ENCODE measurements around the gene CEMIP. TPM values are rescaled to one million over a fixed set of nuclear protein-coding genes. Genes with fewer than 3 reads are reported as not detected.

The CEMIP gene
- polyA plus RNA-seq, 3 donors = not detected

GRCh38 chr15:80835336-80835735, 56.2 kb downstream of the CEMIP start:
- no peaks in the 10 kb centered on the region for H3K9me3 Mint-ChIP-seq
- intact Hi-C loops (cut with micrococcal nuclease) = no loop called here

GRCh38 chr15:80836223-80836622, 57.1 kb downstream of the CEMIP start:
- Histone ChIP-seq H2AFZ (ENCODE audit: insufficient read depth, low read depth, low read length, poor library complexity, severe bottlenecking) (no peak overlapping the region), H3K79me2 (ENCODE audit: insufficient read depth, low read length) (no peaks in the 10 kb centered on the region), H3K4me2 (replicated peaks; ENCODE audit: extremely low read depth, low read length, poor library complexity, severe bottlenecking) (no peak overlapping the region), H3K36me3 (replicated peaks in 1 of 2; ENCODE audit: control insufficient read depth in 1 of 2, insufficient read depth in 2 of 2, low read length in 2 of 2) (no peaks in the 10 kb centered on the region), H3K9me3 (replicated peaks in 1 of 2; ENCODE audit: control insufficient read depth in 1 of 2, insufficient read depth in 1 of 2, low read length in 2 of 2) (no peaks in the 10 kb centered on the region), H3K27me3 (ENCODE audit: control insufficient read depth in 2 of 2, insufficient read depth in 2 of 2, low read length in 2 of 2) (no peaks in the 10 kb centered on the region), H3K4me3 (replicated peaks in 1 of 3; ENCODE audit: low read depth in 2 of 3, low read length in 3 of 3) (no peak overlapping the region), H3K4me1 (ENCODE audit: control insufficient read depth in 1 of 2, insufficient read depth in 2 of 2, low read length in 2 of 2) (no peaks in the 10 kb centered on the region), H4K20me1 (ENCODE audit: insufficient read depth, low read length) (no peaks in the 10 kb centered on the region), H3K9ac (ENCODE audit: insufficient read depth, low read length, poor library complexity, severe bottlenecking) (no peak overlapping the region), H3K27ac (ENCODE audit: low read depth in 1 of 2, low read length in 2 of 2) (no peak overlapping the region)
- no peak overlapping the region for H3K27ac Mint-ChIP-seq
- no peaks in the 10 kb centered on the region for H3K4me1 Mint-ChIP-seq
- intact Hi-C loops (cut with micrococcal nuclease) = no loop called here
- no peaks in the 10 kb centered on the region for H3K36me3 Mint-ChIP-seq
- no peaks in the 10 kb centered on the region for H3K9me3 Mint-ChIP-seq
- DNase-seq = no peak
- TF ChIP-seq, protein P1, sequence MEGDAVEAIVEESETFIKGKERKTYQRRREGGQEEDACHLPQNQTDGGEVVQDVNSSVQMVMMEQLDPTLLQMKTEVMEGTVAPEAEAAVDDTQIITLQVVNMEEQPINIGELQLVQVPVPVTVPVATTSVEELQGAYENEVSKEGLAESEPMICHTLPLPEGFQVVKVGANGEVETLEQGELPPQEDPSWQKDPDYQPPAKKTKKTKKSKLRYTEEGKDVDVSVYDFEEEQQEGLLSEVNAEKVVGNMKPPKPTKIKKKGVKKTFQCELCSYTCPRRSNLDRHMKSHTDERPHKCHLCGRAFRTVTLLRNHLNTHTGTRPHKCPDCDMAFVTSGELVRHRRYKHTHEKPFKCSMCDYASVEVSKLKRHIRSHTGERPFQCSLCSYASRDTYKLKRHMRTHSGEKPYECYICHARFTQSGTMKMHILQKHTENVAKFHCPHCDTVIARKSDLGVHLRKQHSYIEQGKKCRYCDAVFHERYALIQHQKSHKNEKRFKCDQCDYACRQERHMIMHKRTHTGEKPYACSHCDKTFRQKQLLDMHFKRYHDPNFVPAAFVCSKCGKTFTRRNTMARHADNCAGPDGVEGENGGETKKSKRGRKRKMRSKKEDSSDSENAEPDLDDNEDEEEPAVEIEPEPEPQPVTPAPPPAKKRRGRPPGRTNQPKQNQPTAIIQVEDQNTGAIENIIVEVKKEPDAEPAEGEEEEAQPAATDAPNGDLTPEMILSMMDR (IDR thresholded peaks at IDR 0.05) = no peak
- no peak overlapping the region for H3K4me3 Mint-ChIP-seq
- 90% methylated on average over 9 of the region's 9 CpGs for WGBS (ENCODE audit: insufficient coverage)
- H3K27me3 Mint-ChIP-seq (ENCODE audit: low read depth in 3 of 3) = peaks cover 0 to 12% (median 5%) of the 10 kb centered on the region in 3 donors

More at GRCh38 chr15:80835336-80835735, 56.2 kb downstream of the CEMIP start:
- Histone ChIP-seq H3K9me3 (replicated peaks in 1 of 2; ENCODE audit: control insufficient read depth in 1 of 2, insufficient read depth in 1 of 2, low read length in 2 of 2) (no peaks in the 10 kb centered on the region), H4K20me1 (ENCODE audit: insufficient read depth, low read length) (no peaks in the 10 kb centered on the region), H3K4me2 (replicated peaks; ENCODE audit: extremely low read depth, low read length, poor library complexity, severe bottlenecking) (no peak overlapping the region), H3K27me3 (ENCODE audit: control insufficient read depth in 2 of 2, insufficient read depth in 2 of 2, low read length in 2 of 2) (no peaks in the 10 kb centered on the region), H3K79me2 (ENCODE audit: insufficient read depth, low read length) (no peaks in the 10 kb centered on the region), H2AFZ (ENCODE audit: insufficient read depth, low read depth, low read length, poor library complexity, severe bottlenecking) (no peak overlapping the region), H3K9ac (ENCODE audit: insufficient read depth, low read length, poor library complexity, severe bottlenecking) (no peak overlapping the region), H3K36me3 (replicated peaks in 1 of 2; ENCODE audit: control insufficient read depth in 1 of 2, insufficient read depth in 2 of 2, low read length in 2 of 2) (no peaks in the 10 kb centered on the region), H3K4me1 (ENCODE audit: control insufficient read depth in 1 of 2, insufficient read depth in 2 of 2, low read length in 2 of 2) (no peaks in the 10 kb centered on the region), H3K4me3 (replicated peaks in 1 of 3; ENCODE audit: low read depth in 2 of 3, low read length in 3 of 3) (no peak overlapping the region), H3K27ac (ENCODE audit: low read depth in 1 of 2, low read length in 2 of 2) (no peak overlapping the region)
- no peak for DNase-seq
- no peaks in the 10 kb centered on the region for H3K4me1 Mint-ChIP-seq
- peaks cover 0 to 12% (median 5%) of the 10 kb centered on the region in 3 donors for H3K27me3 Mint-ChIP-seq (ENCODE audit: low read depth in 3 of 3)
- no peak overlapping the region for H3K27ac Mint-ChIP-seq
- TF ChIP-seq, protein P1 (IDR thresholded peaks at IDR 0.05) = no peak
- 93% methylated on average over 2 of the region's 4 CpGs for WGBS (ENCODE audit: insufficient coverage)
- H3K36me3 Mint-ChIP-seq = no peaks in the 10 kb centered on the region
- peak overlapping the region in 1 of 2 donors; percentile 18 for H3K4me3 Mint-ChIP-seq
